NCI-H2227 (cell line): ENCODE measurements around the gene IL4I1.

Source experiments
- DNase-seq: peaks from one replicate; lab custom pipeline; 2025; ENCODE audit not compliant: unreplicated experiment; lab: John Stamatoyannopoulos, UW

The IL4I1 gene

DNA sequence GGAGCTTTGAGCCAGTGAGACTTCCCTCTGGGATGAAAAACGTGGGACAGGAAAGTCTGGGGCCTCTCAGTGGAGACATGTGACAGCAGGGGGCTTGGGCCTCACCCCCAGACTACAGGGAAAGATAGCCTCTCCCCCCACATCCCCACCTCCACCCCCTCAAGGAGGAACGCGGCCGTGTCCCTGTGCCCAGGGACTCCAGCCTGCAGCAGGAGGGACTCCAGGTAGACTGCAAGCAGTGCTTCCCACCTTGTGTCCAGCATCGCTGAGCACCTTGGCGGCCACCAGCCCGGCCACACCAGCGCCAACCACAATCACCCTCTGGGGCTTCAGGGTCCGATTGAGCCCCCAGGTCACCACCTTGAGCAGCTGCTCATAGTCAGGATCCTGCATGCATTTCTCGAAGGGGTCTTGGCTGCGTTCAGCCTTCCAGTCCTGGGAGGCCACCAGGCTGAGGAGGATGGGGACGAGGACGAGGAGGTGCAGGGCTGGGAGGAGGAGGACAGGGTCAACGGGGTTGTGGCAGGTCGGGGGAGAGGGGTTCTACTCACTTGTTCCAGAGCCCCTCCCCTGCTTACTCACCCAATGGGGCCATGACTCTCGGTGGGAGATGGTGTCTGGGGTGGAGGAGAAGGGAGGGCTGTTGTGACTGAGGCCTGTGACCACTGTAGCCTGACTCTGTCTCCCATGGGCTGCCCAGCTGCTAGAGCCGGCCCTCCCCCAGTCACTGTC is 955 bp downstream of the IL4I1 start:
- no peak for DNase-seq

DNA sequence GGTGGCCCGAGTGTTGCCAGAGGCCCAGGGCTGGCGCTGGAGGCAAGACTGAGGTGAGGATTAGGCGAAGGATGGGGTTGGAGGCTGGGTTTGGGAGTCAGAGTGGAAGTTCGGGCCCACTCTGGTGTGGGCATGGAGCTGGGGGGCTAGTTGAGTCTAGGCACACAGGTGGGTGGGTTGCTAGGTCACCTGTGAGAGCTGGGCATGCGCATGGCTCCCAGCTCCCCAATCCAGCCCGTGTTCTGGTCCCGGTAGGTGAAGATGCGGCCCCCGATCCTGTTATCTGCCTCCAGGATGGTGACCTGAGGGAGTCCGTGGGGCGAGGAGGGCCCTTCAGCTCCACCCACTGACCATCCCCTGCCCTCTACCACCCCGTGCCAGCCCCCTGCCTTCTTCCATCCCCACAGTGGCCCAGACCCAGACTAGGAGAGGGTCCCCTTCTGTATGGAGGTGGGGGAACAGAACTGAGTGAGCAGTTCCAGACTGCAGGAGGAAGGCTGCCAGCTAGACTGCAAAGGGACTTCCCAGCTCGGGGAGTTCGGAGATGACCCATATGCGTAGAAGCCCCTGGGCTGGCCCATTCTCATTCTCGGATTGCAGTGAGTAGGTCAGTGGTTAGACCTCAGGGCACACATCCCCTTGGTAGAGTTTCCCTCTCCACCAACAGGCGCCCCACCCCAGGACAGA is 1.7 kb downstream of the IL4I1 start:
- no peak for DNase-seq

DNA sequence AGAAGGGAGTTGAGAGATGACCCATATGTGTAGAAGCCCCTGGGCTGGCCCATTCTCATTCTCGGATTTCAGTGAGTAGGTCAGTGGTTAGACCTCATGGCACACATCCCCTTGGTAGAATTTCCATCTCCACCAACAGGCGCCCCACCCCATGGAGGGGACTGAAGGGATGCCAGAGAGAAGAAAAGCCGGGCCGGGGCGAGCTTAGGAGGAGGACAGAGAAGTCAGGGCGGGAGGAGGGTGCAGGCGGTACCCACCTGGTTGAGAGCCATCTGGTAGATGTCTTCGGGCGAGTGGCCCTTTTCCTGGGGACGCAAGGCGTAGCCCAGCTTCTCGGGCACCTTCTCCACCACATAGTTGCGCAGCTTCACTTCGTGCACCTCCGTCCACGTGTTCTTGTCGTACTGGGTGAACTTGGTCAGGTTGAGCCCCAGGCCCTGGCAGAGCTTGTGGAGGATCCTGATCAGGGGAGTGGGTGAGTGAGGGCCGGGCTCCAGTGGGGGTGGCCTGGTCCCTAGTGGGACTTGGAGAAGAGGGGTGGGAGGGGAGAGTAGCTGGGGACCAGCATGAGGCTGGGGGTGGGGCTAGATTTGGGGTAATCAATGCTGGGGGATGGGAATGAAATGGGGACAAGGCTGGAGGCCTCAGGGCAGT is 2.5 kb downstream of the IL4I1 start:
- DNase-seq: no peak

DNA sequence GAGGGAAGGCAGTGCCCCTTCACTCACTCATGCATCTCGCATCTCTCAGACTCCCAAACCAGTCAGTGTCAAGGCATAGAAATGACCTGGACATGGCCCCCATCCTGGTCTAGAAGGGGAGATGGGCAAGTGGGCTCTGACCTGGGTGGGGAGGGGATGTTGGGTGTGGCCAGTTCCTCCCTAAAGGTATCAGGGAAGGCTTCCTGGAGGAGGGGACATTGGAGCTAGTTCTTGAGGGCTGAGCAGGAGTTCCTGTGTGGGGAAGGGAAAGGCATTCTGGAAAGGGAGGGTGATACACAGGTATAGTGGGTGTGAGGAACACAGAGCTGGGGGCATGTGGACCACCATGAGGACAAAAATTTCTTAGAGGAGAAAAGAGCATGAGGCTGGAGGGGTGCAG is 4.0 kb downstream of the IL4I1 start:
- DNase-seq: no peak

DNA sequence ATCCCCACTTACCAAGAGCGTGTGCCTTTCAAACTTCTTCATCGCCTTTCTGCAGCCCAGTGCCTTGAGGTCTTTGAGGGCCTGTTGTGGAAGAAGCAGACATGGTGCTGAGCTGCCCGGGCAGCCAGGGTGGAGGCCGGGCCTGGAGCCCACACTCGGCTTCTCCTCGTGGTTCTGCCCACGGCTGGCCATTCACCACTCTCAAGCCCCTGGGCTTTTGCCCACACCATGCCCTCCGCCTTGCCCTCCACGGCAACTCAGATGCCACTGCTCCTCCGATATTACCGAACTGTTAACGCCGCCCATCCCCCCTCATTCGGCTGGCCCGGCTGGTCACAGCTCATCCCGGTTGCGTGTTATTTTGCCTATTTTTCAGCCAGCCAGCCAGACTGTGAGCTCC is 5.3 kb downstream of the IL4I1 start:
- no peak for DNase-seq

DNA sequence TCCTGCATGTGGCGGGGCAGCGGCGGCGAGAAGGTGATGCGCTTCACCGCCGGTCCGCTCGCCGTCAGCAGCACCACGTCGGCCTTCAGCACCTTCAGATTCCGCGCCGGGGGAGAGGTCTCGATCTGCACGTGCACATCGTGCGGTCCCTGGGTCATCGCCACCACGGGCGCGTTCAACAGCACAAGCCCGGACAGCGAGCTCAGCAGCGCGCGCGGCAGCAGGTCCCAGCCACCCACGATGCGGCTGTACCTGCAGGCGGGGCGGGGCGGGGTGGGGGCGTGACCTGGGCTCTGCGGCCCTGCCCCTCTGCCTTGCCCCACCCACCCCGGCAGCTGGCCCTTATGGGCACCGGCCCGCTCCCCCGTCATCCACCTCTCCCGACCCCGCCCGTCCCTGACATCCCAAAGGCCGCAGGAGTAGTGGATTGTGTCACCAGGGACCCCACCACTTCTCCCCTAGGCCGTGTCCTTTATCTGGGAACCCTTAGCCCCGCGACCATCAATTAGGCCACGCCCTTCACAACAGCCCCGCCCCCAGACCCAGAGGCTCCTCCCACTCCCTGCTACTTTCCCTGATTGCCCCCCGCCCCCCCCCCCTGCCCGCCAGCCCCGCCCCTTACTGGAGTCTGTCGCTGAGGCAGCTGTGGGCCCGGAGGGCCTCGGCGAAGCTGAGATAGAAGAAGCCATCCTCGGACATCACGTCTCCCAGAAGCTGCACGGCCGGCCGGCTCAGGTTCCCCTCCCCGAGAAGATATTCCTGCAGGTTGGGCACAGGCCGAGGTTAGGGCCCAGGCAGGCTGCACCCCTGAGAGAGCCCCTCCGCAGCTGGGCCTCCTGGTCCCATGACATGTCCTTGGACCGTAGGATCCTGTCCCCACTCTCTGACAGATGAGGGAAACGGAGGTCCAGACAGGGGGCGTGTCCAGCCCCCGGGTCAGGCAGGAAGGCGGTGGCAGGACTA is 6.1 kb downstream of the IL4I1 start:
- no peak for DNase-seq

DNA sequence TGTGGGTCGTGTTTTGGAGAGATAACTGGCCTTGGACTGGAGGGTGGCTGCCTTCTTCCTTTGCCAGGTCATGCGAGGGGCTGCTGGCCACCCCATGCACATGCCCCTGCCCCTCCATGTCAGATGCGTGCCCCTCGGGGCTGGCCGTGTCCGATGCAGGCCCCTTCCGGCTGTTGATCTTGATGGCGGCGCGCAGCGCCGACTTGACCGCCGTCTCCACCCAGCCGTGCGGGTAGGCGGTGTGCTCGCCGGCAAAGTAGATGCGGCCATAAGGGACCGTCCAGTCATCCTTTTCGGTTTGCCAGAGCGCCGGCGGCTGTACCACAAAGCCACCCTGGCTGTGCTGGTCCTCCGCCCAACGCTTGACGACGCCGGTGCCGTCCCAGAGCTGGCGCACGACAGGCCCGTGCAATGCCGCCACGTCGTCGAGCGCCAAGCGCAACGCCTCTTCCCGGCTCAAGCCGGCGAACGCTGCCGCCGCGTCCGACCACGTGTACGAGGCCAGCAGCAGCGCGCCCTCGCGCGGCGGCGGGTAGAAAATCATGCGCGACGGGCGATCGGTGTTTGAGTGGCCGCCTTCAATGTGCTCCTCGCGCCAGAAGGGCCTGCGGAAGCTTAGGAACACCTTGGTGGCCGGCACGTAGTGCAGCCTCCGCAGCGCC is 6.9 kb downstream of the IL4I1 start:
- no peak for DNase-seq

DNA sequence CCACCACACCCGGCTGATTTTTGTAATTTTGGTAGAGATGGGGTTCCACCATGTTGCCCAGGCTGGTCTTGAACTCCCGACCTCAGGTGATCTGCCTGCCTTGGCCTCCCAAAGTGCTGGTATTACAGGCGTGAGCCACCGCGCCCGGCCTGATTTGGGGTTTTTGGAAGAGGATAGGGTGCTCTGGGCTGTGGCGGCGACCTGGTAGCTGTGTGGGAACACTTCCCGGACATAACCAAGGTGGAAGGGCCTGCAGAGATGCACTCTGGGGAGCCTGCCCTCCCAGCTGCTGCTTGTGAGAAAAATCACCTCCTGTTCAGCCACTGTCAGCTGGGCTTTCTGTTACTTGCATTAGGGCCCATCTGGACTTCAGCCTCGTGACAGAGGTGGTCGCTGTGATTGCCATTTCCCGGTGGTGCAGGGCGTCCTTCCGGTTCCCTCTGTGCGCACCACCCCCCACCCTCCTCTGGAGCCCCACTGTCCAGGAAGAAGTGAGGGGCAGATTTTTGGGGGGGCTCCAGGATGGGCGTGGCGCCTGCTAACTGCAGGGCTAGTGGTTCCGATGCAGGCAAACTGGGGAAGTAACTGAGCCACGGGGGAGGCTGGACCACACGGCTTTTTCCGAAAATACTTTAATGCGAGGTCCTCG is 7.5 kb downstream of the IL4I1 start:
- no peak for DNase-seq

DNA sequence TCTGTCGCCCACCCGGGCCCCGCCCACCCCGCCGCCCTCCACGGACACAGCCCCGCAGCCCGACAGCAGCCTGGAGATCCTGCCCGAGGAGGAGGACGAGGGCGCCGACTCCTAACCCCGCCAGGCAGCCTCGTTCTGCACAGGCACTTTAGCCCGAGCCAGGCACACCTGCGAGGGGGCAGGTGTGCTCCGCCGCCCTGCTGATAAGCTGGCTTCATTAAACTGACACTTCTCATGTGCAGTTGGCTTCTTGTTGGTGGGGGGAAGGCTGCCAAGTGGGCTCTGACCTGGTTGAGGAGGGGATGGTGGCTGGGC is 8.2 kb downstream of the IL4I1 start:
- DNase-seq: no peak

DNA sequence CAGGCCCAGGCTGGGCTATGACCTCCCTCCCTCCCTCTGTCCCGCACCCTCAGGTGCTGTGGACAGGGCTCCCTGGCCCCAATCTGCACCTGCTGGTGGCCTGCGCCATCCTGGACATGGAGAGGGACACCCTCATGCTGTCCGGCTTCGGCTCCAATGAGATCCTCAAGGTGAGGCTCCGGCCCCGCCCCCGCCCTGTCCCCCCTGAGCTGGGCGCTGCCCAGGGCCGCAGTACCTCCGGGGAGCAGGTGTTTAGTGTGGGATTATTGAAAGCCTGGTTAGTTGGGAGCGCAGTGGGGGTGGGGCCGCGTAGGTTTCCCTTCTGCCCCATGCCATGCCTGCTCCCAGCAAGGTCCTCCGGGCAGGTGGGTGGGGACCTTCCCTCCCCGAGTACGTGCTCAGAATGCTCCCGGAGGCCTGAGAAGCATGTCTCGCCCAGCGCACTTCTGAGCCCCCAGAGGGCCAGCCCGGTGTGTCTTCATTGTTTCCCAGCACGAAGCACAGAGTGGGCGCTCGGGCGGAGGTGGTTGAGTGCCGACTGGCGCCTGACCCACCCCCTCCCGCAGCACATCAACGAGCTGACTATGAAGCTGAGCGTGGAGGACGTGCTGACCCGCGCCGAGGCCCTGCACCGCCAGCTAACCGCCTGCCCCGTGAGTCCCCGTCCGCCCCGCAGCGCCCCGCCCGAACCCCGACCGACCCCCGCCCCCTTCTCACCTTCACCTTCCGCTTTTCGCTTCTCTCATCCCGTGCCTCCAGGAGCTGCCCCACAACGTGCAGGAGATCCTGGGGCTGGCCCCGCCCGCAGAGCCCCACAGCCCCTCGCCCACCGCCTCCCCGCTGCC is 8.8 kb downstream of the IL4I1 start:
- DNase-seq: peak; percentile 27

DNA sequence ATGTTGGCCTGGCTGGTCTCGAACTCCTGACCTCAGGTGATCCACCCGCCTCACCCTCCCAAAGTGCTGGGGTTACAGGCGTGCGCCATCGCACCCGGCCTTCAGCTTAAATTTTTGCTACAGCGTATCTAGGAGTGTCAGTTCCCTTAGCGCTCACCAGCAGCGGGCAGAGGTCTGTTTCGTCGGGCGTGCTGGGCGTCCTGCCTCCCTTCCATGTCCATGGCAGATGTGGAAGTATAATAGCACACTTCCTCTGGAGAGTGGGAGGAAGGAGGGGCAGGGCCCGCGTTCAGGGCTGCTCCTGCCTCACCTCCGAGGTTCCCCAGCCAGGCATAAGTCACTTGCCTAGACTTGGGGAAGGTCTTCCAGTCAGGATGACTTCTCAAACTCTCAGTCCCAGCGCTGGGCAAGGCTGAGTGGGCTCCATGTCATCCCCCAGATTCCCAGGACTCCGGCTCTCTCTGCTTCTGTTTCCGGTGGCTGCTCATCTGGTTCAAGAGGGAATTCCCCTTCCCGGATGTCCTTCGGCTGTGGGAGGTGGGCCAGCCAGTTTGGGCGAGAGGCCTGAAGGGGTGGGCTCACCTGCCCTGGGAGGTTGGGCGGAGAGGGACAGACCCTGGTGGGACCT is 9.5 kb downstream of the IL4I1 start:
- no peak for DNase-seq

DNA sequence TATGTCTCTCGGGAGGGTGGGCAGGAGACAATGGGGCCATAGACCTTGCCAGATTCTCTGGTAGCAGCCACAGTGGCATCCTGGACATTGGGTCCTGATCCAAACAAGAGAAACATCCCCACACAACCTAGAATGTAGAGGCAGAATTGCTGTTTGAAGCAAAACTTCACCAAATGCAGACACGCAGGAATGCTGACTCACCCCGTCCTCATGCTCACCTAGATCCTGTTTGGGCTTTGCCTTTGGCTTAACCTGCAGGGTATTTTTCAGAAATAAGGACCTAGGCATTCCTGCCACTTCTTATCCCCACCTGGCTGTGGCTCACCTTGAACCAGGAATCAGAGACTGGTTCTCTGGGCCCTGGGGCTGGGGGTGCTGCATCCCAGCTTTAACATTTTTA is 11.9 kb downstream of the IL4I1 start:
- DNase-seq: no peak

DNA sequence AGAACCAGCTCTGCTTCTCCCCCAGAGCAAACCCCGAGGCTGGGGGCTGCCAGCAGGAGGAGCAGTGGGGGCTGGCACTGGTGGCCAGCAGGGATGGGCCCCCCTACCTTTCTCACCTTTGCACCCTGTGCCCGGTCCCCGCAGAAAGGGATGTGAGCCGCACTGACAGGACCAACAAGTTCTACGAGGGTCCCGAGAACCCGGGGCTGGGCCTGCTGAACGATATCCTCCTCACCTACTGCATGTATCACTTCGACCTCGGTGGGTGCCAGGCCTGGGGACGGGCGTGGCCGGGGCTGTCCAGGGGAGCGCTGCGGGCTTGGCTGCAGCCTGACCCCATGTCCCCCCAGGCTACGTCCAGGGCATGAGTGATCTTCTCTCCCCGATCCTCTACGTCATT is 12.6 kb downstream of the IL4I1 start:
- DNase-seq: no peak

DNA sequence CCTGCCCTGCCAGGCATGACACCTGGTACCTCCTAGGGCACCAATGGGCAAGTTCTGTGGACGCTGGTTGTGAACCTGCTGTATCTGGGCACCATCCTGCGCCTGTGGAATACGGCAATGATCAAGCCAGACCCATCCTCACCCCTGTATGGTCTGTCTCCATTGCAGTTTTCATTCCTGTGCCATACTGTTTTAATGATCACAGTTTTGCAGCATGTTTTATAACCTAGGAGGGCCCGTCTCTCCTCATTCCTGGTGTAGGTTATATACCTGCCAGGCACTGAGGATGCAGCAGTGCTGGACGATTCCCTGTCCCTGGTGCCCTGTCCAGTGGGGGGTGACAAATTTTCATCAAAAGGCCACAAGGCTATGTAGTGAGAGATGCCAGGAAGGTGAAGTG is 13.6 kb downstream of the IL4I1 start:
- DNase-seq: no peak

DNA sequence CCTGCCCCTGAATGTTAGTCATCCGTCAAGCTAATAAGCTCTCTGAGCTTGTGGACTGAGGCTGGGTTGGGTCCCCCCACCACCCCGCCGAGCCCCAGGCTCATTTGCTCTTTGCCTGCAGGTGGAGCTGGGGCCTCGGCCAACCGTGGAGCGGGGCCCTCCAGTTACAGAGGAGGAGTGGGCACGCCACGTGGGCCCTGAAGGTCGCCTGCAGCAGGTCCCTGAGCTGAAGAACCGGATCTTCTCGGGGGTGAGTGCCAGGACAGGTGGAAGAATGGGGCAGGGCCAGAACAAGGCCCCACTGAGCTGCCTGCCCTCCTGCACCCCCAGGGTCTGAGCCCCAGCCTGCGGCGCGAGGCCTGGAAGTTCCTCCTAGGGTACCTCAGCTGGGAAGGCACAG is 14.0 kb downstream of the IL4I1 start:
- no peak for DNase-seq

DNA sequence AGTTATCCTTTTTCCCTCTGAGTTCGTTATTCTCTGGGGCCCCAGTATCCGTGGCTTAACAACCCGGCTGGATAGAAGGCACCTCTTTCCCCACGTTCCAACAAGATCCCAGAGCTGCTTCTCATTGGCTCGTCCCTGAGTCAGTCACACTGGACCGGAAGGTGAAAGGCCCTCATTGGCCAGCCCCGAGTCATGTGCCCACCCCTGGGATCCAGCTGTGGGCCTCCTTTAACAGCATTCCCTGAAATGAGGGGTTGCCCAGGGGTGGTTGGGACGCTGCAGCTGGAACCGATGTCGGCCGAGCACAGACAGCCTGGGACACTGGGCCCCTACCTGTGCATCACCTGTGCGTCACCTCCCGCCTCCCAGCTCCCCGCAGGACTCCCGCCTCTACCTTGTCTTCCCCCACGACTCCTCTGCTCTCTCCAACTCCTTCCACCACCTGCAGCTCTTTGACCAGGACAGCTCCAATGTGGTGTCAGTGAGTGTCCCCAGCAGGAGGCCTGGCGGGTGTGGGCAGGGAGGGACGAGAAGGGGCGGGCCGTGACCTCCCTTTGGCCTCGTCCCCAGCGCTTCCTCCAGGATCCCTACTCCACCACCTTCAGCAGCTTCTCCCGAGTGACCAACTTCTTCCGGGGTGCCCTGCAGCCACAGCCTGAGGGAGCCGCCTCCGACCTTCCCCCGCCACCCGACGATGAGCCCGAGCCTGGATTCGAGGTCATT is 14.9 kb downstream of the IL4I1 start:
- DNase-seq: no peak

DNA sequence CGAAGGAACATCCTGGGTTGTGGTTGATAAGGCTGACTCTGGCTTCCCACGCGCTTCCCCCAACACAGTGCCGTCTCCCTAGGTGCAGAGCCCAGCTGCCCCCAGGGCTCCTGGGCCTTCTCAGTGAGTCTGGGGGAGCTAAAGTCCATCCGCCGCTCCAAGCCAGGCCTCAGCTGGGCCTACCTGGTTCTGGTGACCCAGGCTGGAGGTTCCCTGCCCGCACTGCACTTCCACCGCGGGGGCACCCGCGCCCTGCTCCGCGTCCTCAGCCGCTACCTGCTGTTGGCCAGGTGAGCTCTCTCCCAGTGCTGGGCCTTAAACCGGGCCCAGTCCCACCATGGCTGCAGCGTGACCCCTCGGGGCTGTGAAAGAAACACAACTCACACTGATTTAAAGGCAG is 15.5 kb downstream of the IL4I1 start:
- no peak for DNase-seq

DNA sequence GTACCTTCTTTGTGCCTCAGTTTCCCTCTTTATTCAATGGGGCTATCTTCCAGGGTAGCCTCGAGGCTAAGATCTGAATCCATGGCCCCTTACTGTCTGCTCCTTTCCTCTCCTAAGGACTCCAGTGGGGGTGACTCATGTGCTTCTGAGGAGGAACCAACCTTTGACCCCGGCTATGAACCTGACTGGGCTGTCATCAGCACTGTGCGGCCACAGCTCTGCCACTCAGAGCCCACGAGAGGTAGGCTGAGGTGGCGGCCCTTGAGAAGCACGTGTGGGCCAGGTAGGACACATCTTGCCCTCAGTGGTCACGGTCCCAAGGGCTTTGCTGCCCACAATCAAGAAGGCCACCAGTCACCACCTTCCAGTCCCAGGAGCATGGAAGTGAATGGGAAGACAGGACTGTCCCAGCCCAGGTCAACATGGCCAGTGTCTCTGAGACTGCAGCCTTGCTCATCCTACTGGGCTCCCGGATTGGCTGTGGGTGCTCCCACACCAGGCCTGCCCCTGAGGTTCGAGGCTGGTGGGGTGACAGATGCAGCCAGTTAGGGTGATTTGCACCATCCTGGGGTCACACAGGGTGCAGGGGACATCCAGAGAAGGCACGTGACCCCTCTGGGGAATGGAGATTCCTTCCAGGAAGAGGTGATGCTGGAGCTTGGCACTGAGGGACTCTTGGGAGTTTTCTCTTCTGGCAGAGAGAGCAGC is 16.4 kb downstream of the IL4I1 start:
- no peak for DNase-seq
